Stomach (tissue), 9 donors: ENCODE measurements around the gene GLT8D1. TPM values are rescaled to one million over a fixed set of nuclear protein-coding genes. Genes with fewer than 3 reads are reported as not detected.

Source experiments
- DNase-seq, 2 donors: peaks; one replicate each; pipeline versions ENCODE4 v3.0.0 to v3.0.0-alpha.2; 2013 to 2019
- H3K27ac ChIP-seq, 5 donors: fragments of 200-600 bp in 4 of 5; sonication (generic) in 4 of 5; one replicate each; pipeline ENCODE4 v1.5.1; 2013 to 2019; ENCODE audit warnings: mild to moderate bottlenecking in 1 of 5, moderate library complexity in 1 of 5
- H3K27me3 ChIP-seq, 3 donors: fragments of 200-600 bp; sonication (generic); one replicate each; pipeline ENCODE4 v1.5.1; 2017 to 2019; ENCODE audit warnings: mixed run types in 1 of 3
- H3K36me3 ChIP-seq, 4 donors: fragments of 200-600 bp; sonication (generic); 1 replicate in 3 of 4; 2 replicates in 1 of 4; pipeline ENCODE4 v1.5.1; 2016 to 2019
- H3K4me1 ChIP-seq, 4 donors: fragments of 200-600 bp; sonication (generic); one replicate each; pipeline ENCODE4 v1.5.1; 2016 to 2019
- H3K4me3 ChIP-seq, 4 donors: fragments of 200-600 bp; sonication (generic) in 3 of 4; one replicate each; pipeline ENCODE4 v1.5.1; 2016 to 2019; ENCODE audit warnings: mild to moderate bottlenecking in 1 of 4
- H3K9me3 ChIP-seq, 4 donors: fragments of 200-600 bp; sonication (generic); one replicate each; pipeline ENCODE4 v1.5.1; 2016 to 2019
- CTCF ChIP-seq, 7 experiments: fragments of 450-650 bp in 4 of 7; fragments of 200-600 bp in 3 of 7; sonication (generic) in 3 of 7; IDR thresholded peaks; one replicate each; pipeline ENCODE4 v1.5.1; 2016 to 2019; ENCODE audit warnings: antibody characterized with exemption in 7 of 7, control low read depth in 2 of 7, mild to moderate bottlenecking in 1 of 7
- EP300 ChIP-seq: sonication (generic); formaldehyde crosslinking; IDR thresholded peaks from one replicate; pipeline ENCODE4 v1.6.1; 2017; ENCODE audit warnings: antibody characterized with exemption
- POLR2A ChIP-seq, 4 donors: fragments of 450-650 bp; IDR thresholded peaks; one replicate each; pipeline ENCODE4 v1.6.1; 2016; ENCODE audit warnings: antibody characterized with exemption in 4 of 4, control low read depth in 2 of 4, mild to moderate bottlenecking in 1 of 4, moderate library complexity in 1 of 4
- POLR2AphosphoS5 ChIP-seq, 3 donors: sonication (generic); formaldehyde crosslinking; IDR thresholded peaks; one replicate each; pipeline ENCODE4 v1.6.1; 2016; ENCODE audit warnings: antibody characterized with exemption in 3 of 3
- WGBS, 5 donors: extraction: QIAGEN DNeasy Blood & Tissue Kit in 3 of 5; methylation state at CpG; one replicate each; pipeline versions ENCODE4 v1.1.5 to v1.1.7; 2013 to 2018; 5-methylcytosine and 5-hydroxymethylcytosine counted together
- intact Hi-C: fragments of 100-400 bp; cut with DNase I; formaldehyde crosslinking; loops from one replicate; pipeline ENCODE4 v1.15.1; 2023; ENCODE audit warnings: low total_unique reads
- polyA plus RNA-seq, 3 donors: library from polyadenylated mRNA; stranded (reverse); fragments of 200-250 nt; gene quantifications; one replicate each; pipeline ENCODE4 v1.2.3, GENCODE V29; 2013
- total RNA-seq, 5 donors: library from RNA; depleted of rRNA; stranded (reverse); fragments of >200 nt; gene quantifications; one replicate each; pipeline versions ENCODE4 v1.1.0 to v1.2.3, GENCODE V29; 2014 to 2016
- donor health status: healthy with polysubstance abuse.
- donor health status: Bipolar disorder and iron deficiency.
- donor health status: healthy.

GLT8D1 gene
- total and polyA plus RNA-seq, 8 donors = 9.4 to 81.9 (median 24.1) TPM

DNA sequence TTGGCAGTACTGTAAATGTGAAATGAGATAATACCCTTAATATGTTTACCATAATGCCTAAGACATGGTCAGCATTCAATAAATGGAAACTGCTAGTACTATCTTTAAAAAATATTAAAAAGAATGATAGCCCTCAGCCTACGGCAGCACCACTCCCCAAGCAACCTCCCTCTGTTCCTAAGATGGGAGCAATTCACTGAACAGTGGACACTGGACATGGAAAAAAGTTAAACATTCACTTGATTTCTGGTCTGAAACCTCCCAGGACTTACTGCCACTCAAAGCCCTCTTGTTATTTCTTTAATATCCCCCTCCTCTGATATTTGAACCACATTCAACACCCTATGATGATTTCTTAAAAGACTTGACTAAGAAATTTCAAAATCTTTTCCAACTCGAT lies 38.1 kb upstream of the GLT8D1 start:
- H3K36me3 ChIP-seq = peaks cover 40 to 100% (median 99%) of the 10 kb centered on the region in 4 donors
- no peaks in the 10 kb centered on the region for H3K9me3 ChIP-seq
- H3K4me3 ChIP-seq = no peak overlapping the region
- WGBS, 5 donors = 64 to 90% (median 71%) methylated on average over 2 of the region's 2 CpGs
- H3K27ac ChIP-seq = peak overlapping the region in 4 of 5 donors; percentile 19 to 58 (median 37)
- intact Hi-C loops = loop anchor here (10.0 kb wide), 1 partner anchor 331 kb away; no protein-coding TSS in a partner anchor
- H3K4me1 ChIP-seq = no peaks in the 10 kb centered on the region
- H3K27me3 ChIP-seq = no peaks in the 10 kb centered on the region
- no peak for DNase-seq
- TF ChIP-seq POLR2AphosphoS5 (IDR thresholded peaks at IDR 0.05) (no peak), EP300 (no peak), CTCF (IDR thresholded peaks at IDR 0.05) (no peak), POLR2A (IDR thresholded peaks at IDR 0.05) (no peak)

GRCh38 chr3:52743152-52743551 lies 37.6 kb upstream of the GLT8D1 start:
- intact Hi-C loops = loop anchor here (10.0 kb wide), 1 partner anchor 332 kb away; no protein-coding TSS in a partner anchor
- 34 to 46% (median 42%) methylated on average over 5 of the region's 5 CpGs for WGBS, 5 donors
- no peaks in the 10 kb centered on the region for H3K9me3 ChIP-seq
- peaks cover 40 to 100% (median 100%) of the 10 kb centered on the region in 4 donors for H3K36me3 ChIP-seq
- H3K4me1 ChIP-seq = no peaks in the 10 kb centered on the region
- TF ChIP-seq POLR2A (IDR thresholded peaks at IDR 0.05) (no peak), CTCF (IDR thresholded peaks at IDR 0.05) (no peak), POLR2AphosphoS5 (IDR thresholded peaks at IDR 0.05) (no peak), EP300 (no peak)
- DNase-seq = peak in 1 of 2 donors; percentile 48
- H3K4me3 ChIP-seq = no peak overlapping the region
- H3K27ac ChIP-seq = peak overlapping the region; percentile 19 to 58 (median 43)
- no peaks in the 10 kb centered on the region for H3K27me3 ChIP-seq

DNA sequence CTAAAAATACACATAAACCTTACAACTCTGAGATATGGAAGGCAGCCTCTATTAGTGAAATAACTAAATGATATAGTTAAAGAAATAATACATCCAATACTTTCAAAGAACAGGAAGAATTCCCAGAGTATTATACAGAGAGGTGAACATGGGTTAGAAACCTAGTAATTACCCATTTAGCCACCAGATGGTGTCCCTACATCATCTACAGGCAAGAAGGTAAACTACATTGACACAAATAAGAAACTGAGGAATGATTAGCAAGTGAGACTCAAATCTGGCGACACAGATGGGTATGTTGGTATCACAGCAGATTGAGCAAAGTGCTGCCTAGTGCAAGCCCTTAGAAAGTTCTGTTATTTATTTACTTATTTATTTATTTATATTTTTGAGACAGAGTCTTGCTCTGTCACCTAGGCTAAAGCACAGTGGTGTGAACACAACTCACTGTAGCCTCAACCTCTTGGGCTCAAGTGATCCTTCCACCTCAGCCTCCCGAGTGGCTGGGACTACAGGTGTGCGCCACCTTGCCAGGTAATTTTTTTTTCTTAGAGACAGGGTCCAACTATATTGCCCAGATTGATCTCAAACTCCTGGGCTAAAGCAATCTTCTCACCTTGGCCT lies 36.9 kb upstream of the GLT8D1 start:
- no peaks in the 10 kb centered on the region for H3K4me1 ChIP-seq
- peak overlapping the region in 4 of 5 donors; percentile 19 to 43 (median 29) for H3K27ac ChIP-seq
- peak in 1 of 2 donors; percentile 60 for DNase-seq
- peaks cover 40 to 100% (median 100%) of the 10 kb centered on the region in 4 donors for H3K36me3 ChIP-seq
- H3K4me3 ChIP-seq = no peak overlapping the region
- no peaks in the 10 kb centered on the region for H3K27me3 ChIP-seq
- intact Hi-C loops = loop anchor here (10.0 kb wide), 1 partner anchor 332 kb away; no protein-coding TSS in a partner anchor
- H3K9me3 ChIP-seq = no peaks in the 10 kb centered on the region
- WGBS, 5 donors = 45 to 85% (median 65%) methylated on average over 3 of the region's 3 CpGs
- peak in 3 of 7 experiments; percentile 6 to 60 (median 54) for TF ChIP-seq CTCF (IDR thresholded peaks at IDR 0.05)
- no peak for TF ChIP-seq POLR2A (IDR thresholded peaks at IDR 0.05)
- no peak for TF ChIP-seq POLR2AphosphoS5 (IDR thresholded peaks at IDR 0.05)

DNA sequence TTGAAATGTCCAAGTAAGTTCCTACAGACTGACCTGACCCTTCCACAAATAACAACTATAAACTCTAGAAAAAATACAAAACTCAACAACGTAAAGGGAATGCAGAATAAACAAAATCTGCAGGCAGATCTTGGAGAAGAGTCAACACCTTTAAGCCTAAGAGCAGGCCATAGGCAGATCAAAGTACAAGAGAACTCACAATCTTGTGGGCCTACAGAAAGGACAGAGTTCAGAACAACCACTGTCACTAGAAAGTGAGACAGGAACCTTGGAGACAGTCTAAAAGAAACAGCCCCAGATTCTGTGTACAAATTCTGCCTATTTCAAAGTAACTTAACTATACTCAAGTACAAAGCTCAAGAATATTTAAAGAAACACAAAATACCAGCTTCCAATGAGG lies 34.1 kb upstream of the GLT8D1 start:
- Histone ChIP-seq H3K4me3 (no peak overlapping the region), H3K27ac (no peak overlapping the region), H3K4me1 (no peaks in the 10 kb centered on the region), H3K27me3 (no peaks in the 10 kb centered on the region), H3K36me3 (peaks cover 23 to 100% (median 99%) of the 10 kb centered on the region in 4 donors), H3K9me3 (no peaks in the 10 kb centered on the region)
- no peak for DNase-seq
- intact Hi-C loops = loop anchor here (10.0 kb wide), 1 partner anchor 335 kb away; no protein-coding TSS in a partner anchor
- TF ChIP-seq CTCF (IDR thresholded peaks at IDR 0.05) (no peak), EP300 (no peak), POLR2A (IDR thresholded peaks at IDR 0.05) (no peak), POLR2AphosphoS5 (IDR thresholded peaks at IDR 0.05) (no peak)
- WGBS, 5 donors = 37 to 59% (median 50%) methylated on average over 1 of the region's 1 CpG
